ENCODE measurements around the gene CSH1.
"Not testable (repeated sequence)": the region's sequence is repeated elsewhere in the genome, so short reads cannot be mapped to it uniquely, and the experiment has no call there.

The CSH1 gene

DNA sequence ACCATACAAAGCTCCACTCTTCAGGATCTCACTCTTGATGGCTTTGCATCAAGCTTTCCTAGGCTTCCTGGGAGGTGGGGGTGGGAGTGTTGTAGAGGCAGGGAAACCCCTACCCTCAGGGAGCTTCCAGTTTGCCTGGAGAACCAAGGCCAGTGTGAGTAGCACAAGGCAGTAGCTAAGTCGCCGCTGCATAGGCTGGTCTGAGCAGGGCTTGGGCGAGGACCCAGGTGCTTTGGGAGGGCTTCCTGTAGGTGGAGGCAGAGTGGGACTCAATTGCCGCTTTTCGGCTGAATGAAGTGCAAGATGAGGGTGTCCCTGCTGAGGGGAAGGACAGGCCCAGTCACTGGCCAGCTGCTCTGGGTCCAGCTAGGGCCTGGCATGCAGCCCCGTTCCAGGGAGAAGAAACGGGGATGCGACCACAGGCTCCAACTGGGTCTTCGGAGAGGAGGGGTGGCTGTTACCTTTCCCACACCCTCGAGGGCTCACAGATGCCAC lies 31.8 kb upstream of the CSH1 start:
- DNase-seq: no peak

DNA sequence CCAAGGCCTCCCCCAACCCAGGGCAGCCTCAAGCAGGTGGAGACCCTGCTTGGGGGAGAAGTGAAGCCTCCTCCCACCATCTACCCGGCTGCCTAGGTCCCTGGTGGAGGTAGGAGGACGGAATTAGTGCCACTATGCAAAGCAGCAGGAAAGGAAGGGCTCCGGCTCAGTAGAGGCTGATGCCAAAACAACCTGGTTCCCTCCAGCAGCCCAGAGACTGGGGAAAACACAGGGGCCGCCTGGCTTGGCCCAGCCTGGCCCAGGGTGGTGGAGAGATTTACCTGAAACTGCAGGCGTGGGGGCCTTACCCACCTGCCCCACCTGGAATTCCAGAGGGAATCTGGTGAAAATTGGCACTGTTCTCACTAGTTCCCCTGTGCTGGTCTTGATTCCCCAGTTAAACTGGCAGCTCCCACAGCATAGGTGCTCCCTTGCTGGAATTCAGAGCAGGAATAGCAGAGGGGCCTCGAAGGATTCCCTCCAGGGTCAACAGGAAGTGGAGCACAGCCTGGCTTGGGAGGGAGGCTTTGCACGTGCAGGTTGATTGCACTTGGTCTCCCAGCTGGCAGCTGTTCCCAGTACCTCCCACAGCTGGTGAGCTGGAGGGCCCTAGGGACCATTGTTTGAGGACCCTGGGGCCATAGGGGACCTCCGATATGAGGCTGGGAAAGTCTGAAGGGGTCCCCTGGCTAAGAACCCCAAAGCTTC lies 31.2 kb upstream of the CSH1 start:
- no peak for DNase-seq

DNA sequence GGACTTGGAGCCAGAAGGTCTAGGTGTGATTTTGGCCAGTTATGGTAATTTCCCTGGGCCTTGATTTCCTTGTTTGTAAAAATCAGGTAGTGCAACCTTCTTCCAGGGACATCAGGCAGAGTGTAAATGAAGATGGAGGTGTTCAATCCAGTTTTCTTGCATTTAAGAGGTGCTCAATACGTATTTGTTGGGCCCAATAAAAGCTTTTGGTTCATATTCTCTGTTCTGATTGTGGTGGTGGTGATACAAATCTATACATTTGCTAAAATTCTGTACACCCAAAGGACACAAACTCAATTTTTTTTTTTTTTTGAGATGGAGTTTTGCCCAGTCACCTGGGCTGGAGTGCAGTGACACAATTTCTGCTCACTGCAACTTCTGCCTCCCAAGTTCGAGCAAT lies 29.8 kb upstream of the CSH1 start:
- DNase-seq: no peak

DNA sequence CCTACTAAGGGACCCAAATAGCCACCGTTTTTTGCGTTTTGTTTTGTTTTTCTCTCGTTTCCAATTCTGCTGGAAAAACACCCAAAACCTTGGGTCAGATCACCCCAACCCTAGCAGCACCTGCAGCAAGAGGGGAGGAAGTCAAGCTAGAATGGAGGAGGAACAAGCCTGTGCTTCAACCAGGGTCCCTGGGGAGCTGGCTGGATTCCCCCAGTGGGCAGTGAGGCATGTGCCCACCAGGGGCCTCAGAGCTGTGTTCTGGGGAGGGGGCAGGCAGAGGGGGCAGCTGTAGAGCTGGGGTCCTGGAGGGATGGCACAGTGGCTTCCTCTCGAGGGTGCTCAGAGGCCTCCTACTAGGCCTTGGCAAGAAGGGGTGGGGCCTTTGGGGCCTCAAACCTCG lies 29.2 kb upstream of the CSH1 start:
- no peak for DNase-seq

DNA sequence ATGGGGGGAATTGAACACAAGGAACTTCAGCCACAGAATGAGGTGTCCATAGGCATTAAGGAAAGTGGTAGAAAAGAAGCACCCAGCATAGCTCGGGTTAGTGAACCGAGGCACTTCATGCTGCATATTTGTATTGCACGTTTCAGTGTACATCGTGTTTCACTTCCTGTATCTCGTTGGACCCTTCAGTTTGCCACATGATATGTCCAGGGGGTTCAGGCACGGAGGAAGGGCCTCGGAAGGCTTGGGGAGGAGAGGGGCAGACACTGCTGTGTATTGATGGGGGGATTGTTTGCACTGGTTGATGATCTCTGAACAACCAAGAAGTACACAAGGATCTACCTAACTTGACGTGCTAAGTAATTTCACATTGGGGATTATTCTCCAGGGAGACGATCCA lies 26.0 kb upstream of the CSH1 start:
- DNase-seq: not testable (repeated sequence)

DNA sequence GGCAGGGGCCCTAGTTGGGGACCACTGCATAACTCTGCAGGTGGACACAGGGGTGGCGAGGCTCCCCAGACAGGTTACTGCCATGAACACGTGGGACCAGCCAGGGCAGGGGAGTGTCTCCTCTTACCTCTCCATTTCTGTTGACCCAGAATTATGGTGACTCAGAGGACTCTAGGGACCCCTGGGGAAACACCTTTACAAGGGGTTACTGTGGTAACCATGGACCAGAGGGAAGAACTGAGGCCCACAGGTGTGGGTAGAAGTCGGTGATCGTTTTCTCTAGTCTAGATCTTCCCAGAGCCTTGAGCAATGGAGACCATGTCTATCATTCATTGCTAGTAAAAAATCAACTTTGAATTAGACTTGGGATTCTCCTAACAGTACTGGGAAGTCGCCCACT lies 24.4 kb upstream of the CSH1 start:
- not testable (repeated sequence) for DNase-seq

DNA sequence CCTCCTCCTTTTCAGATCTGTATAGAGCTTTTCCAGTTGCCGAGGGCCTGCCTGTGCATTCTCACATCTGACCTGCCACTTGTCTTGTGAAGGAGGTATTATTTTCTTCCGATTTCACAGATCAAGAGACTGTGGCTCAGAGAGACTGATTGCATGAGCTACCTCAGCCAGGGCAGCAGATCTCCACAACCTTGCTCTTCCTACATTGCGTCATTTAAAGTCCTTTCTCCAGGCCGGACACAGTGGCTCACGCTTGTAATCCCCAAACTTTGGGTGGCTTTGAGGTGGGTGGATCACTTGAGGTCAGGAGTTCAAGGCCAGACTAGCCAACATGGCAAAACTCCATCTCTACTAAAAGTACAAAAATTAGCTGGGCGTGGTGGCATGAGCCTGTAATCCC lies 23.7 kb upstream of the CSH1 start:
- not testable (repeated sequence) for DNase-seq

DNA sequence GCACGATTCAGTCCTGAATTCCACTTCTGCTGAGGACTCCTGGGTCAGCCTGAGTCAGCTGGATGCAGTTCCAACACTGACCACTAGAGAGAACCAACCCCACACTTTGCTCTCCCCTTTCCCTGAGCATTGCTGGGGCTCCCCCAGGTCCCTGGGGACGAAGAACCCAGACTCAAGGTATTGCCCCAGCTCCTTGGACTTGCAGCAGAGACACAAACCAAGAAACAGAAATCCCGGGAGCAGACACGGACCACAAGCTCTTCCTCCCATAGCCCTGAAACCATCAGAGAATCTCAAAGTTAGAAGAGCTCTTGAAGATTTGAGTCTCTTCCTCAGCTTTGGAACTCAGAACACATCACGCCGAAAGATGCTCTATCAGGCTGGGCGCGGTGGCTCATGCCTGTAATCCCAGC lies 22.9 kb upstream of the CSH1 start:
- DNase-seq: peak in 1 of 2 experiments; percentile 40

DNA sequence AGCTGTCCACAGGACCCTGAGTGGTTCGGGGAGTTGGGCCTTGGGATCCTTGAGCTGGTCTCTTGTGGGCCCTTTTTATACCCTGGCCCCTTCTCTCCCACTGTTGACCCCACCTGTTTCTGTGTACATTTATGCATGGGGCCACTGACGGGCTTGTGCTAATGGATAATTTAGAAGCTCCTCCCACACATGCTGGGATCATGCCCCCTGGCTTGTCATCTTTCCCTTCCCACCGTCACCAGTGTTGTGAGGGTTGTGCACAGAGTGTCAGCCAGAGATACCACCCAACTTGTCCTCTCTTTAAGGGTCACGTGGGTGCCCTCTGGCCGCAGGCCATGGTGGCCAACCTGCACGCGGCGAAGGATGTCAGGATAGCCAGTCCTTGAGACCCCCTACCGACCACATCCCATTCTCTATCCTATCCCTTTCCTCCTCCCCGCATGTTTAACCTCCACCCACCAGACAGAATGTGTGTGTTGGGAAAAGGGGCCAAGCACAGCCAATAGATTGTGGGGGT lies 22.5 kb upstream of the CSH1 start, which contains the start of gene GH1:
Gene GH1, minus strand, starts transcription at position 51 of the 517 bp plus-strand sequence. CDS start 63 bp downstream, outside the sequence.
- DNase-seq: not testable (repeated sequence)

DNA sequence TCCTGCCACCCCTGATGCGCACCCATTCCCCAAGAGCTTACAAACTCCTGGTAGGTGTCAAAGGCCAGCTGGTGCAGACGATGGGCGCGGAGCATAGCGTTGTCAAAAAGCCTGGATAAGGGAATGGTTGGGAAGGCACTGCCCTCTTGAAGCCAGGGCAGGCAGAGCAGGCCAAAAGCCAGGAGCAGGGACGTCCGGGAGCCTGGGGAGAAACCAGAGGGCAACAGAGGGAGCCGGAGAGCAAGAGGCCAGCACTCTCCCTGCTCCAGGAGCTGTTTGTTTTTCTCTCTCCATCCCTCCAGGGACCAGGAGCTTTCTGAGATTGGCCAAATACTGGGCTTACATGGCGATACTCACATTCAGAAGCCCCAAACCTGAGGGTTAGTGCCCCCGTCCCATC lies 21.9 kb upstream of the CSH1 start:
- DNase-seq: no peak

DNA sequence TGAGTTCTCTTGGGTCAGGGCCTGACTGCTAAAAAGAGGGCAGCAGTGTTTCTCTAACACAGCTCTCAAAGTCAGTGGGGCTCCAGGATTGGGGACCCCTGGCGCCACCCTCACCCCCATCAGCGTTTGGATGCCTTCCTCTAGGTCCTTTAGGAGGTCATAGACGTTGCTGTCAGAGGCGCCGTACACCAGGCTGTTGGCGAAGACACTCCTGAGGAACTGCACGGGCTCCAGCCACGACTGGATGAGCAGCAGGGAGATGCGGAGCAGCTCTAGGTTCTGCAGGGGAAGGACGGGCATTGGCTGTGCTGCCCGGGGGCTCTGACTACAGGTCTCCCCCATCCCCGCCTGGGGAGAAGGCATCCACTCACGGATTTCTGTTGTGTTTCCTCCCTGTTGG lies 21.3 kb upstream of the CSH1 start:
- DNase-seq: no peak

DNA sequence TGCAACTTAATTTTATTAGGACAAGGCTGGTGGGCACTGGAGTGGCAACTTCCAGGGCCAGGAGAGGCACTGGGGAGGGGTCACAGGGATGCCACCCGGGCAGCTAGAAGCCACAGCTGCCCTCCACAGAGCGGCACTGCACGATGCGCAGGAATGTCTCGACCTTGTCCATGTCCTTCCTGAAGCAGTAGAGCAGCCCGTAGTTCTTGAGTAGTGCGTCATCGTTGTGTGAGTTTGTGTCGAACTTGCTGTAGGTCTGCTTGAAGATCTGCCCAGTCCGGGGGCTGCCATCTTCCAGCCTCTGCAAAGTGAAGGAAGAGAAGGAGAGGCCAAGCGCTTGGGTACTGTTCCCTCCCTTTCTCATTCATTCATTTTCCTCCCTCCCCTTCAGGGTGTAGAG lies 20.8 kb upstream of the CSH1 start:
- not testable (repeated sequence) for DNase-seq

DNA sequence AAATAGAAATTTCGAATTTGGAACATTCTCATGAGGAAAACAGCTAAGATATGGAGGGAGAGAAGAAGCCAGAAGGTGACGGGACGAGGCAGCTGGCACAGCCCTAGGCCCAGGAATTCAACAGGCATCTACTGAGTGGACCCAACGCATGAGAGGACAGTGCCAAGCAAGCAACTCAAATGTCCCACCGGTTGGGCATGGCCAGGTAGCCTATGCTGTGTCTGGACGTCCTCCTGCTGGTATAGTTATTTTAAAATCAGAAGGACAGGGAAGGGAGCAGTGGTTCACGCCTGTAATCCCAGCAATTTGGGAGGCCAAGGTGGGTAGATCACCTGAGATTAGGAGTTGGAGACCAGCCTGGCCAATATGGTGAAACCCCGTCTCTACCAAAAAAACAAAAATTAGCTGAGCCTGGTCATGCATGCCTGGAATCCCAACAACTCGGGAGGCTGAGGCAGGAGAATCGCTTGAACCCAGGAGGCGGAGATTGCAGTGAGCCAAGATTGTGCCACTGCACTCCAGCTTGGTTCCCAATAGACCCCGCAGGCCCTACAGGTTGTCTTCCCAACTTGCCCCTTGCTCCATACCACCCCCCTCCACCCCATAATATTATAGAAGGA lies 20.3 kb upstream of the CSH1 start:
- DNase-seq: no peak

DNA sequence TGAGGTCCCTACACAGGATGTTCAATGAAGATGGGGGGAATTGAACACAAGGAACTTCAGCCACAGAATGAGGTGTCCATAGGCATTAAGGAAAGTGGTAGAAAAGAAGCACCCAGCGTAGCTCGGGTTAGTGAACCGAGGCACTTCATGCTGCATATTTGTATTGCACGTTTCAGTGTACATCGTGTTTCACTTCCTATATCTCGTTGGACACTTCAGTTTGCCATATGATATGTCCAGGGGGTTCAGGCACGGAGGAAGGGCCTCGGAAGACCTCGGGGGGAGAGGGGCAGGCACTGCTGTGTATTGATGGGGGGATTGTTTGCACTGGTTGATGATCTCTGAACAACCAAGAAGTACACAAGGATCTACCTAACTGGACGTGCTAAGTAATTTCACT lies 19.4 kb upstream of the CSH1 start:
- DNase-seq: not testable (repeated sequence)

DNA sequence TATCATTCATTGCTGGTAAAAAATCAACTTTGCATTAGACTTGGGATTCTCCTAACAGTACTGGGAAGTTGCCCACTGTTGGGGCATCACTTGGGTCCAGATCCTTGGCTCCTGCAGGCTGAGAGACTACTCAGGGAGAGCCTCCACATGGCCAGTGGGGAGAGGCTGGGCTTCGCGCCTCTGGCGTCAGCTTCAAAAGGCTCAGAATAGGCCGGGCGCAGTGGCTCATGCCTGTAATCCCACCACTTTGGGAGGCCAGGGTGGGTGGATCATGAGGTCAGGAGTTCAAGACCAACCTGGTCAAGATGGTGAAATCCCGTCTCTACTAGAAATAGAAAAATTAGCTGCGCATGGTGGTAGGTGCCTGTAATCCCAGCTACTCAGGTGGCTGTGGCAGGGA lies 18.1 kb upstream of the CSH1 start:
- DNase-seq: no peak

DNA sequence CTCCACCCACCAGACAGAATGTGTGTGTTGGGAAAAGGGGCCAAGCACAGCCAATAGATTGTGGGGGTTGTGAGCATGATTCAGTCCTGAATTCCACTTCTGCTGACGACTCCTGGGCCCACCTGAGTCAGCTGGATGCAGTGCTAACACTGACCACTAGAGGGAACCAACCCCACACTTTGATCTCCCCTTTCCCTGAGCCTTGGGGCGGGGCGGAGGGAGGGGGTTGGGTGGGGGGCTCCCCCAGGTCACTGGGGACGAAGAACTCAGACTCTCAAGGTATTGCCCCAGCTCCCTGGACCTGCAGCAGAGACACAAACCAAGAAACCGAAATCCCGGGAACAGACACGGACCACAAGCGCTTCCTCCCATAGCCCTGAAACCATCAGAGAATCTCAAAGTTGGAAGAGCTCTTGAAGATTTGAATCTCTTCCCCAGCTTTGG lies 15.3 kb upstream of the CSH1 start:
- DNase-seq: peak in 1 of 2 experiments; percentile 21

DNA sequence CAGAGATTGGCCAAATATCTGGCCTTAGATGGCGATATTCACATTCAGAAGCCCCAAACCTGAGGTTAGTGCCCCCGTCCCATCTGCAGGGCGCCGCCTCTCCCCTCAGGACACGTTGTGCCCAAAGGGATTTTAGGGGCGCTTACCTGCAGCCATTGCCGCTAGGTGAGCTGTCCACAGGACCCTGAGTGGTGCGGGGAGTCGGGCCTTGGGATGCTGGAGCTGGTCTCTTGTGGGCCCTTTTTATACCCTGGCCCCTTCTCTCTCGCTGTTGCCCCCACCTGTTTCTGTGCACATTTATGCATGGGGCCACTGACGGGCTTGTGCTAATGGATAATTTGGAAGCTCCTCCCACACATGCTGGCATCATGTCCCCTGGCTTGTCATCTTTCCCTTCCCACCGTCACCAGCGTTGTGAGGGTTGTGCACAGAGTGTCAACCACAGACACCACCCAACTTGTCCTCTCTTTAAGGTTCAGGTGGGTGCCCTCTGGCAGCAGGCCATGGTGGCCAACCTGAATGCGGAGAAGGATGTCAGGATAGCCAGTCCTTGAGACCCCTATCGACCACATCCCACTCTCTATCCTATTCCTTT lies 14.8 kb upstream of the CSH1 start, which contains the start of gene CSHL1:
Gene CSHL1, minus strand, starts transcription at position 218 of the 595 bp plus-strand sequence. Its CDS starts 62 bp downstream, at position 156.
- no peak for DNase-seq

DNA sequence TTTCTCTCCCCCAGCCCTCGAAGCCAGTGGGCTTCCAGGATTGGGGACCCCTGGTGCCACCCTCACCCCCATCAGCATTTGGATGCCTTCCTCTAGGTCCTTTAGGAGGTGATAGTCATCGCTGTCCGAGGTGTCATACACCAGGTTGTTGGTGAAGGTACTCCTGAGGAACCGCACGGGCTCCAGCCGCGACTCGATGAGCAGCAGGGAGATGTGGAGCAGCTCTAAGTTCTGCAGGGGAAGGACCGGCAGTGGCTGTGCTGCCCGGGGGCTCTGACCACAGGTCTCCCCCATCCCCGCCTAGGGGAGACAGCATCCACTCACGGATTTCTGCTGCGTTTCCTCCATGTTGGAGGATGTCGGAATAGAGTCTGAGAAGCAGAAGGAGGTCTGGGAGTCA lies 13.7 kb upstream of the CSH1 start:
- DNase-seq: no peak

DNA sequence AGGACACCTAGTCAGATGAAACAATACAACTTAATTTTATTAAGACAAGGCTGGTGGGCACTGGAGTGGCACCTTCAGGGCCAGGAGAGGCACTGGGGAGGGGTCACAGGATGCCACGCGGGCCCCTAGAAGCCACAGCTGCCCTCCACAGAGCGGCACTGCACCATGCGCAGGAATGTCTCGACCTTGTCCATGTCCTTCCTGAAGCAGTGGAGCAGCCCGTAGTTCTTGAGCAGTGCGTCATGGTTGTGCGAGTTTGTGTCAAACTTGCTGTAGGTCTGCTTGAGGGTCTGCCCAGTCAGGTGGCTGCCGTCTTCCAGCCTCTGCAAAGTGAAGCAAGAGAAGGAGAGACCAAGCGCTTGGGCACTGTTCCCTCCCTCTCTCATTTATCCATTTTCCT lies 13.2 kb upstream of the CSH1 start:
- not testable (repeated sequence) for DNase-seq

DNA sequence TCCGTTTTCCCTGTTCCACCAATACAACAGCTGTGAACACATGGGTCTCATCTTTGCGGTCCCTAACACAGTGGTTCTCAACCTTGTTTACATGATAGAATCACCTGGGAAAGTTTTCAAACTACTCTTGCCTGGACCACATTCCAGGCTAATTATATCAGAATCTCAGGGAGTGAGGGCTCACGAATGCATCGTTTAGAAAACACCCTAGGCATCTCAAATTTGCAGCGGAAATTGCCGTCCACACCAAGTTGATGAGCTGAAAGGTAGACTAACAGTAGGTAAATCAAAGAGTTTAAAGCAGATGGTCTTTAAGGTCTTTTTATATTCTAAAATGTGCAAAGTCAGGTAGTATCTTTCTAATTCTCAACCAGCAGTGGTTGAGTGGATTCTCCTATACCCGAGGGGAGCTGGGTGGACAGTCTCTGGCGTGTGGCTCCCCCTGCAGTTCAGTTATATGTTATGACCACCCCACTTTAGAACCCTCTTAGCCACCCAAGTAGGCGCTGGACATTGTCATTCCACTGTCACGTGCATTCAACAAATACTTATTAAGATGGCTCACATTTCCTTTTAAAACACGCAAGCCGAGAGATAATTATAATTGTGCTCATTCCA lies 10.9 kb upstream of the CSH1 start:
- DNase-seq: peak in 1 of 2 experiments; percentile 8

DNA sequence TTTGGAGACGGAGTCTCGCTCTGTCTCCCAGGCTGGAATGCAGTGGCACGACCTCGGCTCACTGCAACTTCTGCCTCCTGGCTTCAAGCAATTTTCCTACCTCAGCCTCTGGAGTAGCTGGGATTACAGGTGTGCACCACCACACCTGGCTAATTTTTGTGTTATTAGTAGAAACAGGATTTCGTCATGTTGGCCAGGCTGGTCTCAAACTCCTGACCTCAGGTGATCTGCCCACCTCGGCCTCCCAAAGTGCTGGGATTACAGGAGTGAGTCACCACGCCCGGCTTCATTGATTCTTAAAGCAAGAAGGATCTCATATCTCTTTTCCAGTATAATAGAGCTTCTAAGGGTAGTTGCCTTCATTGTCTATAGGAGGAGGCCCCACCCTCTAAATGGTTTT lies 8.4 kb upstream of the CSH1 start:
- DNase-seq: not testable (repeated sequence)

DNA sequence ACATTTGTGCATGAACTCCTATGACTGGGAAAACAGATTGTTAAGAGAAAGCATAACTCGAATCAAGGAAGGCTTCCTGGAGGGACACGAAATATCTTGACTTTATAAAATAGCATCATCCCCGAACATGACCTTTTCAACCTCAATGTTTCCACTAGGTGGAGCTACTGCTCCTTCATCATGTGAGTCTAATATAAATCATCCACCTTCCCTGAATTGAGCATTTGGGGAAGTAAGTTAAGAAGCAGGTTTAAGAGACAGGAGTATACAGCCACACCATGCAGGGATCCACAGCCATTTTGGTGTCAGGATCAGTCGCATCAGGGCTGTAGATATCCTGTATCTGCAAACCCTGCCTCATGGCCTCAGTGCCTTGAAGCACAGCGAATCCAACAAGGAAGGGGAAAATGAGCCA lies 7.4 kb upstream of the CSH1 start:
- not testable (repeated sequence) for DNase-seq

DNA sequence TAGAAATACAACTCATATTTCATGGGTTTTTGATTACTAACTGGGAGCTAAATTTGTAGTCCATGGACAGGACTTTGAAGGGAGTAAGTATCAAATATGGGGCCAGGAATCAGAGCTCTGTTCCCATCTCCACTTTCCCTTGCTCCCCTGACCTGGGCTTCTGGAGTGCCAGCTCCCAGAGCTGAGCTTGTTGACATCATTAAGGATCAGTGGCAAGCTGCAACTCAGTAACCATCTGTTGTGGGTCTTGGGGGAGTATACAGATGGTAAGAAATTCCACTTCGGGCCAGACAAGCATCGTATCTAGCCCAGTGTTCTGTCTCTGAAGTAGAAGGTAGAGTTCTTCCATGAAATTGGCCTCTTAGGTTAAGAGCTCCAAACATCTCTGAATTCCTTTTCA lies 5.6 kb upstream of the CSH1 start:
- DNase-seq: not testable (repeated sequence)
